OCI-LY1 (cell line): ENCODE results near the gene PTGDS.

Experiments used
- EZH2 ChIP-seq: fragments of 200-600 bp; sonication (generic), shearing (Covaris generic); IDR thresholded peaks from 2 replicates; pipeline ENCODE4 v1.8.0; 2017; ENCODE audit warnings: borderline replicate concordance, mixed run types, mild to moderate bottlenecking, antibody characterized with exemption, low read length, moderate library complexity, mixed read lengths
- TF ChIP-seq, protein P1 (sequence below): fragments of 200-600 bp; sonication (generic), shearing (Covaris generic); IDR thresholded peaks from 2 replicates; pipeline ENCODE4 v1.5.1; 2017; ENCODE audit warnings: mild to moderate bottlenecking, antibody characterized with exemption, low read length, moderate library complexity, mixed read lengths

DNA sequence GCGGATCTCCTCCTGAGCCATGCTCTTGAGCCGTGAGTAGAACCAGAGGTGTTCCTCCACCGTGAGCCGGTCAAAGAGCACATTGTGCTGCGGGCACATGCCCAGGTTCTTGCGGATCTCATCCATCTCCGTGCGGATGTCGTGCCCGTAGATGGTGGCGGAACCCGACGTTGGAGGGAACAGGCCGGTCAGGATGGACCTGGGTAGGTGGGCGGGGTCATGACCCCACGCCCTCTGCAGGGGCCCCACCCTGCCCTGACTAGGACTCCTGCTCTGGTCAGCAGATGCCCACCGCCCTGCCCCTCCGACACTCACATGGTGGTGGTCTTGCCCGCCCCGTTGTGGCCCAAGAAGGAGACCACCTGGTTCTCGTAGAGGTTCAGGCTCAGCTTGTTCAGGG, 38.7 kb downstream of the PTGDS start:
- TF ChIP-seq, protein P1, sequence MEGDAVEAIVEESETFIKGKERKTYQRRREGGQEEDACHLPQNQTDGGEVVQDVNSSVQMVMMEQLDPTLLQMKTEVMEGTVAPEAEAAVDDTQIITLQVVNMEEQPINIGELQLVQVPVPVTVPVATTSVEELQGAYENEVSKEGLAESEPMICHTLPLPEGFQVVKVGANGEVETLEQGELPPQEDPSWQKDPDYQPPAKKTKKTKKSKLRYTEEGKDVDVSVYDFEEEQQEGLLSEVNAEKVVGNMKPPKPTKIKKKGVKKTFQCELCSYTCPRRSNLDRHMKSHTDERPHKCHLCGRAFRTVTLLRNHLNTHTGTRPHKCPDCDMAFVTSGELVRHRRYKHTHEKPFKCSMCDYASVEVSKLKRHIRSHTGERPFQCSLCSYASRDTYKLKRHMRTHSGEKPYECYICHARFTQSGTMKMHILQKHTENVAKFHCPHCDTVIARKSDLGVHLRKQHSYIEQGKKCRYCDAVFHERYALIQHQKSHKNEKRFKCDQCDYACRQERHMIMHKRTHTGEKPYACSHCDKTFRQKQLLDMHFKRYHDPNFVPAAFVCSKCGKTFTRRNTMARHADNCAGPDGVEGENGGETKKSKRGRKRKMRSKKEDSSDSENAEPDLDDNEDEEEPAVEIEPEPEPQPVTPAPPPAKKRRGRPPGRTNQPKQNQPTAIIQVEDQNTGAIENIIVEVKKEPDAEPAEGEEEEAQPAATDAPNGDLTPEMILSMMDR: no peak
- no peak for TF ChIP-seq EZH2
